Astrocyte (in vitro differentiated cells and primary cell): ENCODE measurements around the gene POU2F3.

ENCODE experiments used
- EZH2 ChIP-seq: IDR thresholded peaks from 2 replicates; pipeline ENCODE4 v1.6.1; 2012; ENCODE audit warnings: mild to moderate bottlenecking, low read length, inconsistent platforms; ENCODE audit not compliant: insufficient read depth
- TF ChIP-seq, protein P1 (sequence below): IDR thresholded peaks from 2 replicates; pipeline ENCODE4 v1.5.1; 2011; ENCODE audit warnings: low read depth, mild to moderate bottlenecking, inconsistent platforms, low read length, moderate library complexity; ENCODE audit not compliant: insufficient read depth

DNA sequence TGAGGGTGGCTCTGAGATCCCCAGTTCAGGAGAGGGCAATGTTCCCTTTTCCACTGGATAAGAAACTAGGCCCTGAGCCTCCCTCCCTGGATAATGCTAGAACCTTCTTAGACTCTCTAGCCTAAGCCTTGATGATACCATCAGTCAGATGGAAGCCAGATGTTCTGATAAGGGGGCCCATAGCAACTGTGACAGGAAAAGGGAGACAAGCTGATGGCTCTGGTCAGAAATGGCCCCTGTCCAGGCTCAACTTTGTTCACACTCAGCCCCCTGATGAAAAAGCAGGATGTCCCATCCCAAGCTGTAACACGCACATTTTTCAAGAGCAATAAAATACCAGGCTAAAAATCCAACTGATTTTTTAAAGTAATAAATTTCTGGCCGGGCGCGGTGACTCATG, 36.3 kb upstream of the POU2F3 start:
- TF ChIP-seq, protein P1, sequence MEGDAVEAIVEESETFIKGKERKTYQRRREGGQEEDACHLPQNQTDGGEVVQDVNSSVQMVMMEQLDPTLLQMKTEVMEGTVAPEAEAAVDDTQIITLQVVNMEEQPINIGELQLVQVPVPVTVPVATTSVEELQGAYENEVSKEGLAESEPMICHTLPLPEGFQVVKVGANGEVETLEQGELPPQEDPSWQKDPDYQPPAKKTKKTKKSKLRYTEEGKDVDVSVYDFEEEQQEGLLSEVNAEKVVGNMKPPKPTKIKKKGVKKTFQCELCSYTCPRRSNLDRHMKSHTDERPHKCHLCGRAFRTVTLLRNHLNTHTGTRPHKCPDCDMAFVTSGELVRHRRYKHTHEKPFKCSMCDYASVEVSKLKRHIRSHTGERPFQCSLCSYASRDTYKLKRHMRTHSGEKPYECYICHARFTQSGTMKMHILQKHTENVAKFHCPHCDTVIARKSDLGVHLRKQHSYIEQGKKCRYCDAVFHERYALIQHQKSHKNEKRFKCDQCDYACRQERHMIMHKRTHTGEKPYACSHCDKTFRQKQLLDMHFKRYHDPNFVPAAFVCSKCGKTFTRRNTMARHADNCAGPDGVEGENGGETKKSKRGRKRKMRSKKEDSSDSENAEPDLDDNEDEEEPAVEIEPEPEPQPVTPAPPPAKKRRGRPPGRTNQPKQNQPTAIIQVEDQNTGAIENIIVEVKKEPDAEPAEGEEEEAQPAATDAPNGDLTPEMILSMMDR, result no peak
- TF ChIP-seq EZH2, result no peak
